Uterus (tissue), 2 donors: ENCODE measurements around the gene GOLGA8O.
"Not testable (repeated sequence)": the region's sequence is repeated elsewhere in the genome, so short reads cannot be mapped to it uniquely, and the experiment has no call there.

Source experiments
- POLR2A ChIP-seq, 2 donors: fragments of 450-650 bp; IDR thresholded peaks; one replicate each; pipeline ENCODE4 v1.6.1; 2016; ENCODE audit warnings: antibody characterized with exemption in 2 of 2, mild to moderate bottlenecking in 1 of 2, moderate library complexity in 1 of 2
- TF ChIP-seq, protein P1 (sequence below), 4 experiments: fragments of 200-600 bp in 2 of 4; fragments of 450-650 bp in 2 of 4; sonication (generic) in 2 of 4; IDR thresholded peaks; one replicate each; pipeline ENCODE4 v1.5.1; 2016 to 2019; ENCODE audit warnings: antibody characterized with exemption in 4 of 4, mild to moderate bottlenecking in 2 of 4, moderate library complexity in 1 of 4

DNA sequence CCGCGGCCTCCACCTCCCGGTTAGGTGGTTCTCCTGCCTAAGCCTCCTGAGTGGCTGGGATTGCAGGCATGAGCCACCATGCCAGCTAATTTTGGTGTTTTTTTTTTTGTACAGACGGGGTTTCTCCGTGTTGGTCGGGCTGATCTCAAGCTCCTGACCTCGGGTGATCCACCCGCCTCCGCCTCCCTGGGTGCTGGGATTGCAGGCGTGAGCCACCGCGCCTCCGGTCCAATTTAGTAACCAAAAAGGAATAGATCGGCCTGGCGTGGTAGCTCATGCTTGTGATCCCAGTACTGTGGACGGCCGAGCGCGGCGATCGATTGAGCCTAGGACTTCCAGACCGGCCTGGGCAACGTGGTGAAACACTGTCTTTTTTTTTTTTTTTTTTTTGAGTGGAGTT, 12.6 kb upstream of the GOLGA8O start:
- not testable (repeated sequence) for TF ChIP-seq POLR2A (IDR thresholded peaks at IDR 0.05)
- TF ChIP-seq, protein P1, sequence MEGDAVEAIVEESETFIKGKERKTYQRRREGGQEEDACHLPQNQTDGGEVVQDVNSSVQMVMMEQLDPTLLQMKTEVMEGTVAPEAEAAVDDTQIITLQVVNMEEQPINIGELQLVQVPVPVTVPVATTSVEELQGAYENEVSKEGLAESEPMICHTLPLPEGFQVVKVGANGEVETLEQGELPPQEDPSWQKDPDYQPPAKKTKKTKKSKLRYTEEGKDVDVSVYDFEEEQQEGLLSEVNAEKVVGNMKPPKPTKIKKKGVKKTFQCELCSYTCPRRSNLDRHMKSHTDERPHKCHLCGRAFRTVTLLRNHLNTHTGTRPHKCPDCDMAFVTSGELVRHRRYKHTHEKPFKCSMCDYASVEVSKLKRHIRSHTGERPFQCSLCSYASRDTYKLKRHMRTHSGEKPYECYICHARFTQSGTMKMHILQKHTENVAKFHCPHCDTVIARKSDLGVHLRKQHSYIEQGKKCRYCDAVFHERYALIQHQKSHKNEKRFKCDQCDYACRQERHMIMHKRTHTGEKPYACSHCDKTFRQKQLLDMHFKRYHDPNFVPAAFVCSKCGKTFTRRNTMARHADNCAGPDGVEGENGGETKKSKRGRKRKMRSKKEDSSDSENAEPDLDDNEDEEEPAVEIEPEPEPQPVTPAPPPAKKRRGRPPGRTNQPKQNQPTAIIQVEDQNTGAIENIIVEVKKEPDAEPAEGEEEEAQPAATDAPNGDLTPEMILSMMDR (IDR thresholded peaks at IDR 0.05), result not testable (repeated sequence)
